ENCODE measurements around the gene XCR1.

- TF ChIP-seq ZNF280A (IDR thresholded peaks at IDR 0.05; ENCODE audit: low read depth, partially characterized antibody) (no peak), TEAD4 (IDR thresholded peaks at IDR 0.05; ENCODE audit: low read length) (no peak), TEAD4 (CRISPR knock-in tag; IDR thresholded peaks at IDR 0.05; ENCODE audit: borderline replicate concordance) (no peak)
Measured at GRCh38 chr3:45984331-45985312, 42.7 kb downstream of the XCR1 start.

Measured in K562 (cell line).